Measurements from ENCODE around the gene MERTK. TPM values are rescaled to one million over a fixed set of nuclear protein-coding genes. Genes with fewer than 3 reads are reported as not detected.
"Not testable (repeated sequence)": the region's sequence is repeated elsewhere in the genome, so short reads cannot be mapped to it uniquely, and the experiment has no call there.

Gene MERTK
- total RNA-seq, 1 donor from 2014 or later = 20.7 TPM

GRCh38 chr2:111932841-111933291 is 34.5 kb downstream of the MERTK start:
- no peak for TF ChIP-seq CTCF (IDR thresholded peaks at IDR 0.05)

GRCh38 chr2:111933900-111934299 is 35.5 kb downstream of the MERTK start:
- H3K4me3 ChIP-seq; DNase-seq; H3K27me3 ChIP-seq (ENCODE audit: low read depth); H3K4me1 ChIP-seq; H3K9me3 ChIP-seq; ATAC-seq; intact Hi-C loops (cut with DNase I); H3K27ac ChIP-seq: not testable (repeated sequence)
- peaks cover 25% of the 10 kb centered on the region for H3K36me3 ChIP-seq

More at GRCh38 chr2:111932841-111933291, 34.5 kb downstream of the MERTK start:
- H3K4me1 ChIP-seq = no peaks in the 10 kb centered on the region
- H3K27ac ChIP-seq = no peak overlapping the region
- no peak for DNase-seq
- intact Hi-C loops (cut with DNase I) = no loop called here
- H3K27me3 ChIP-seq (ENCODE audit: low read depth) = no peaks in the 10 kb centered on the region
- H3K9me3 ChIP-seq = no peaks in the 10 kb centered on the region
- no peak overlapping the region for H3K4me3 ChIP-seq
- no peak for ATAC-seq
- H3K36me3 ChIP-seq = peaks cover 27% of the 10 kb centered on the region

- H3K9me3 ChIP-seq = no peaks in the 10 kb centered on the region
- no peak overlapping the region for H3K27ac ChIP-seq
- no peak overlapping the region for H3K4me3 ChIP-seq
- H3K36me3 ChIP-seq = no peaks in the 10 kb centered on the region
- no peak for ATAC-seq
- no peak for DNase-seq
- no peaks in the 10 kb centered on the region for H3K27me3 ChIP-seq (ENCODE audit: low read depth)
- no peaks in the 10 kb centered on the region for H3K4me1 ChIP-seq
- intact Hi-C loops (cut with DNase I) = no loop called here
- TF ChIP-seq CTCF (IDR thresholded peaks at IDR 0.05) = no peak
These were observed 38.5 kb downstream of the MERTK start for GRCh38 chr2:111936881-111937280.

GRCh38 chr2:111938392-111938791 is 40.0 kb downstream of the MERTK start:
- no peak for TF ChIP-seq CTCF (IDR thresholded peaks at IDR 0.05)

GRCh38 chr2:111940333-111941196 is 42.2 kb downstream of the MERTK start:
- H3K4me1 ChIP-seq = peaks cover 4% of the 10 kb centered on the region
- no peaks in the 10 kb centered on the region for H3K36me3 ChIP-seq
- no peaks in the 10 kb centered on the region for H3K27me3 ChIP-seq (ENCODE audit: low read depth)
- DNase-seq = no peak
- intact Hi-C loops (cut with DNase I) = no loop called here
- no peaks in the 10 kb centered on the region for H3K9me3 ChIP-seq
- no peak overlapping the region for H3K27ac ChIP-seq
- ATAC-seq = no peak
- no peak for TF ChIP-seq CTCF (IDR thresholded peaks at IDR 0.05)
- no peak overlapping the region for H3K4me3 ChIP-seq

More at GRCh38 chr2:111938392-111938791, 40.0 kb downstream of the MERTK start:
- no peak for DNase-seq
- Histone ChIP-seq H3K4me3 (no peak overlapping the region), H3K36me3 (no peaks in the 10 kb centered on the region), H3K27me3 (ENCODE audit: low read depth) (no peaks in the 10 kb centered on the region), H3K27ac (no peak overlapping the region), H3K4me1 (no peaks in the 10 kb centered on the region), H3K9me3 (no peaks in the 10 kb centered on the region)
- ATAC-seq = no peak
- intact Hi-C loops (cut with DNase I) = no loop called here

GRCh38 chr2:111941531-111941930 is 43.1 kb downstream of the MERTK start:
- intact Hi-C loops (cut with DNase I) = no loop called here
- no peak for TF ChIP-seq CTCF (IDR thresholded peaks at IDR 0.05)
- Histone ChIP-seq H3K4me1 (peaks cover 13% of the 10 kb centered on the region), H3K36me3 (no peaks in the 10 kb centered on the region), H3K9me3 (no peaks in the 10 kb centered on the region), H3K27me3 (ENCODE audit: low read depth) (no peaks in the 10 kb centered on the region), H3K4me3 (no peak overlapping the region), H3K27ac (no peak overlapping the region)
- ATAC-seq = no peak
- DNase-seq = no peak
